ENCODE data around the gene TRMT112.

DNA sequence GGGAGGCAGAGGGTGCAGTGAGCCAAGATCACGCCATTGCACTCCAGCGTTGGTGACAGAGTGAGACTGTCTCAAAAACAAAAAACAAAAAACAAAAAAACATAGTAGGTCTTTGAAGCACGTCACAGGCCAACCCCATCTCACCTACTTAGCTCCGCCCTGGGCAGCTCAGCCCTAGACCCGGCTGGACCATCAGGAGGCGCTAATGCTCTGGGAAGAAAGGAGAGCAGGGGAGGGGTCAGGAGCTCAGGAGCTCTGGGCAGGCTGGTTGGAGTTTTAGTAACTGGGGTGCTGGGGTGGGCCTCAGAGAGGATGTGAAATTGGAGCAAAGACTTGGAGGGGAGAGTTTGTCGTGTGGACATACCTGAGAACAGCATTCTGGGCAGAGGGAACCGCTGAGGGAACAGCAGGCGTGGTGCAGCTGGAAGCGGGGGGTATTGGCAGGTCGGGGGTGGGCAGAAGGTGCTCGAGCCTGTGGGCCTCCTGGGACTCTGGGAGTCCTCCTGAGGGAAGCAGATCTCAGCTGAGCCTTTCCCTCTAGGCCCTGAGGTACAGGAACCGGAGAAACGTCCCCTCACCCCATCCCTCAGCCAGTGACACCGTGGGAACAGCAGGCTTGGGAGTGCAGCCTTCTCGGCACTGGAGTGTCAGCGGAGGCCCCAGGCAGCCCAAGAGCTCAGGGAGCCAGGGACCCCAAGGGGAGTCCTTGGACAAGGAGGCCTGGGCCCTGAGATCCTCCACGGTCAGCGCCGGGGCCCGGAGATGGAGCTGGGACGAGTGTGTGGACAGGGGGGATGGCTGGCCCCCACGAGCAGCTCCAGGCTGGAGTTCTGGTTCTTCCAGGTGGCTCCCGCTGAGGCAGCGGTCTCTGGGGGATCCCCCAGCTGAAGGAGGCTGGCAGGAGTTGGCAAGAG, 39.4 kb upstream of the TRMT112 start:
- TF ChIP-seq, protein P1, sequence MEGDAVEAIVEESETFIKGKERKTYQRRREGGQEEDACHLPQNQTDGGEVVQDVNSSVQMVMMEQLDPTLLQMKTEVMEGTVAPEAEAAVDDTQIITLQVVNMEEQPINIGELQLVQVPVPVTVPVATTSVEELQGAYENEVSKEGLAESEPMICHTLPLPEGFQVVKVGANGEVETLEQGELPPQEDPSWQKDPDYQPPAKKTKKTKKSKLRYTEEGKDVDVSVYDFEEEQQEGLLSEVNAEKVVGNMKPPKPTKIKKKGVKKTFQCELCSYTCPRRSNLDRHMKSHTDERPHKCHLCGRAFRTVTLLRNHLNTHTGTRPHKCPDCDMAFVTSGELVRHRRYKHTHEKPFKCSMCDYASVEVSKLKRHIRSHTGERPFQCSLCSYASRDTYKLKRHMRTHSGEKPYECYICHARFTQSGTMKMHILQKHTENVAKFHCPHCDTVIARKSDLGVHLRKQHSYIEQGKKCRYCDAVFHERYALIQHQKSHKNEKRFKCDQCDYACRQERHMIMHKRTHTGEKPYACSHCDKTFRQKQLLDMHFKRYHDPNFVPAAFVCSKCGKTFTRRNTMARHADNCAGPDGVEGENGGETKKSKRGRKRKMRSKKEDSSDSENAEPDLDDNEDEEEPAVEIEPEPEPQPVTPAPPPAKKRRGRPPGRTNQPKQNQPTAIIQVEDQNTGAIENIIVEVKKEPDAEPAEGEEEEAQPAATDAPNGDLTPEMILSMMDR (IDR thresholded peaks at IDR 0.05; ENCODE audit: low read depth, low read length), result peak; percentile 77
- TF ChIP-seq POLR2A (IDR thresholded peaks at IDR 0.05; ENCODE audit: extremely low read depth, insufficient read length), result no peak

All from NB4 (cell line).